Stimulated activated CD8-positive, alpha-beta memory T cell treated with anti-CD3 and anti-CD28 coated beads, Interleukin-12 subunit alpha, Interleukin-12 subunit beta, amount 100 ng/mL, for 1 hour (primary cell): ENCODE measurements around the gene FHIT.
"Not testable (repeated sequence)": the region's sequence is repeated elsewhere in the genome, so short reads cannot be mapped to it uniquely, and the experiment has no call there.

Experiments
- DNase-seq: peaks from one replicate; pipeline ENCODE4 v3.0.0-alpha.2; 2020; ENCODE audit warnings: low read depth

The FHIT gene

DNA sequence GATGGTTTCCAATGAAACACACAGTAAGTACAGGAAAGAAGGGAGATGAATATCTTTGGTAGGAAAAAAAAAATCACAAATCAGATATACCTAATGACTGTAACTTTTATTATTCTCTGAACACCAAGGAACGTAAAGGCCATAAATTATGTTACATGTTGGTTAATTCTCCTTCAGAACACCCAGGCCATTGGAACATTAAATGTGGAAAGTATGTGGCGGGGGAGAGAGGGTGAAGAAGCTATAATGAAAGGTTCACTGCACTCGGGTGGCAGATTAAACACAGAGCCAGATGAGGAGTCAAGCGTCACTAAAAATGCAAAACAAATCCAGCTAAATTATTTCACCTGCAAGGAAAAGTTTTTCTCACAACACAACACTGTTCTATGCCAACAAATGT, 193.8 kb downstream of the FHIT start:
- DNase-seq: no peak

DNA sequence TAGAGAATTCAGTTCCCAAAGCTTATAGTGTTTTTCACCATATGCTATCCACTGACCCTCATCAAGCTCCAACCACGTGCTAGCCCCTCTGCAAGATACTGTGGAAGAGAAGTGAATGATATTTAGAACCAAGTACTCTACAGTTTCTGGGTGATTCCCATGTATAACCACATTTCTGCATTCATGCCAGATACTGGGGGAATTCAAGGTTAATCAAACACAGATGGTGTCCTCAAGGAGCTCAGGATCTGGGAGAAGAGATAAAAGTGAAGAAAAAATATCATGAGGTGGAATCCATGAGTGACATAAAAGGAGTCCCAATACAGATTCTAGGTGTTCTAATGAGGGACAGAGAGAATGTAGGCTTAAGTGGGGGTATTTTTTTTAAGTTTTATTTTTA, 195.8 kb downstream of the FHIT start:
- DNase-seq: no peak

- DNase-seq: no peak
Measured at GRCh38 chr3:61053781-61054496, 197.3 kb downstream of the FHIT start.

- no peak for DNase-seq
Measured at GRCh38 chr3:61052851-61053250, 198.4 kb downstream of the FHIT start.

- DNase-seq: no peak
Measured at GRCh38 chr3:61051666-61052065, 199.6 kb downstream of the FHIT start.

DNA sequence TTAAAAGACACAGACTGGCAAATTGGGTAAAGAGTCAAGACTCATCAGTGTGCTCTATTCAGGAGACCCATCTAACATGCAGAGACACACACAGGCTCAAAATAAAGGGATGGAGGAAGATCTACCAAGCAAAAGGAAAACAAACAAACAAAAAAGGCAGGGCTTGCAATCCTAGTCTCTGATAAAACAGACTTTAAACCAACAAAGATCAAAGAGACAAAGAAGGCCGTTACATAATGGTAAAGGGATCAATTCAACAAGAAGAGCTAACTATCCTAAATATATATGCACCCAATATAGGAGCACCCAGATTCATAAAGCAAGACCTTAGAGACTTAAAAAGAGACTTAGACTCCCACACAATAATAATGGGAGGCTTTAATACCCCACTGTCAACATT, 206.1 kb downstream of the FHIT start:
- not testable (repeated sequence) for DNase-seq

DNA sequence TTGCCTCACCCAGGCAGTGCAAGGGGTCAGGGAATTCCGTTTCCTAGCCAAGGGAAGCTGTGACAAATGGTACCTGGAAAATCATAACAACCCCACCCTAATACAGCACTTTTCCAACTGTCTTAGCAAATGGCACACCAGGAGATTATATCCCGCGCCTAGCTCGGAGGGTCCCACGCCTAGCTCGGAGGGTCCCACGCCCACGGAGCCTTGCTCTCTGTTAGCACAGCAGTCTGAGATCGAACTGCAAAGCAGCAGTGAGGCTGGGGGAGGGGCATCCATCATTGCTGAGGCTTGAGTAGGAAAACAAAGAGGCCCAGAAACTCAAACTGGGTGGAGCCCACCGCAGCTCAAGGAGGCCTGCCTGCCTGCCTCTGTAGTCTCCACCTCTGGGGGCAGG, 208.1 kb downstream of the FHIT start:
- no peak for DNase-seq

- no peak for DNase-seq
Measured at GRCh38 chr3:61040618-61041017, 210.6 kb downstream of the FHIT start.

GRCh38 chr3:61035573-61035972, 215.7 kb downstream of the FHIT start:
- no peak for DNase-seq

DNA sequence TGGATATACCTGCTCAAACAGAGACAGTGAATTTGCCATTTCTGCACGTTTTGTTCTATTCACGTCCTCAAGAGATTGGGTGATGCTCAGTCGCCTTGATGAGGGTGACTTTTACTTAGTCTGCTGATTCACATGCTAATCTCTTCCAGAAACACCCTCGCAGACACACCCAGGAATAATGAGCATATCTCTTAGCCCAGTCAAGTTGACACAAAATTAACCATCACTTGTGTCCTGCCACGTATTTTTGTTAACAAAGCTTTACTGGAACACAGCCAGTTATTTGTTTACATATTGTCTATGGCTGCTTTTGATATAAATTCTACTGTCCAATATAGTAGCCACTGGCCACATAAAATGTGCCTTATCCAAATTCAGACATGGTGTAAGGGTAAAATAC, 218.3 kb downstream of the FHIT start:
- no peak for DNase-seq

DNA sequence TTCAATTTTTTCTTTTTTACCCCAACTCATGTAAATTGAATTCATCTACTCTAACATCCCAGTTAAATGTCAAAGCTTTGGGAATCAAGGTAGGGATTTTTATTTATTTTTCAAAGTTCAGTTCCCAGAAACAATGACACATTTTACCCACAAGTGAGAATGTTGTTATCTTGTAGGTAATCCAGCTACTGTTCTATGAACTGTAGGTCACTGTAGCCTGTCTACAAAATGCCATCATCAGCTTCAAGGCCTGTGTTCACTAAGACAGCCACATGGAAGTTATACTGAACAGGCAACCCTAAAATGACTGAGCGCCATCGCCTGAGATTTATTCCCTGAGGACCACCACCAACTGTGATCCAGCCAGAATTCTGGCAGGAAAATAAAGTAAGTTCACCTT, 219.7 kb downstream of the FHIT start:
- no peak for DNase-seq

DNA sequence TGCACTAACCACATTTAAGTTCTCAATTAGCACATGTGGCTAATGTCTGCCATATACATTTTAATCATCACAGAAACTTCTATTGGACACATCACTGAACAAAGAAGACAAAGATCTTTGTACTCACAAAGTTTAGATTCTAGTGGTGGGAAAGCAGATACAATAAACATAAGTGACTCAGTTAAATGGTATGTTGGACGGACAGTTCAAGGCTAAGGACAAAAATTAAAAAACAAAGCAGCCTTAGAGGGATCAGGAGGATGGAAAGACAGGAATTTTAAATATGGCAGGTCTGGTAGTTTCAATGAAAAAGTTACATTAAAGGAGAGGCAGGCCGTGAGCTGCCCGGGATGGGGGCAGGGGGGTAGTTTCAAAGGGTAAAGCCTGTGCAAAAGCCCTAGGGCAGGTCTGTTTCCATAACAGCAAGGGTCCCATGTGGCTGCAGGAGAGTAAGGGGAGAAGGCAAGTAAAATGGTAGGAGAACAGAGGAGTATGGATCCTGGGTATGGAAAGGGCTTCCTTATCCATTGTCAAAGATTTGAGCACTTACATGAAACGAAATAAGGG, 220.7 kb downstream of the FHIT start:
- DNase-seq: no peak

GRCh38 chr3:61029194-61029593, 222.1 kb downstream of the FHIT start:
- DNase-seq: no peak

- DNase-seq: no peak
Measured at GRCh38 chr3:61018807-61019206, 232.4 kb downstream of the FHIT start.

GRCh38 chr3:61017028-61017427, 234.2 kb downstream of the FHIT start:
- DNase-seq: not testable (repeated sequence)

DNA sequence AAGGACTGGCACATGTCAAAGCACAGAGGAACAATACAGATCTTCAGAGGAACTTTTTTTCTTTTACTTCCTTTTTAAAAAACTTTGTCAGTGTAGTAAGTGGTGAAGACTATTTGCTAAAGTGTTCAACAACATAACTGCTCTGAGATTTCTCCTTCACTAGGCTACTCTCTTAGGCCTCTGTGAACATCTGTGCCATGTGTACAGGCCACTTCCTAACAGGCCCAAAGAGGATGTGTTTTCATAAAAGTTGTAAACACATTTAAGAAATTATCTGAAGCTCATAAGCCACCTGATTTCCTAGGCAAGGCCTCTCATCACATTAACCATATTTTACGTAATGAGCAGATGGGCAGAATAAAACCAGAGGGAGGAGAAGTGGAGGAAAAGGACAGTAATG, 235.4 kb downstream of the FHIT start:
- DNase-seq: no peak

DNA sequence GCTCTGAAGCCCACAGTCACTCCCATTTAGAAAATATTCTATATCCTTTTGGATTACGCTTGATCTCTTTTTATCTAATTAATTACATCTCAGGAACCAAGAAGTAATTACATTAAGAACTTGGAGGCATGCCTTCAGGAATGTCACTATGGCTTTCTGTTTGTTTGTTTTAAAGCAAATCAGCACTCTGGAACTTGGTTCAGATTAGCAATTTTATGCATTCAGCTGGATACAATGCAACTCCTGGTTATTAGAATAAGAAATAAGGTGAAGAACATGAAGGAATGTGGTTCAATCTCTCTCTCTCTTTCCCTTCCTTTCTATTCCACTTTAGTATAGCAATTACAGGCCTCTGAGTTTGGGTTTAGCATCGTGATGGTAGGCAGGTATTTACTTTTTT, 235.8 kb downstream of the FHIT start:
- DNase-seq: no peak

DNA sequence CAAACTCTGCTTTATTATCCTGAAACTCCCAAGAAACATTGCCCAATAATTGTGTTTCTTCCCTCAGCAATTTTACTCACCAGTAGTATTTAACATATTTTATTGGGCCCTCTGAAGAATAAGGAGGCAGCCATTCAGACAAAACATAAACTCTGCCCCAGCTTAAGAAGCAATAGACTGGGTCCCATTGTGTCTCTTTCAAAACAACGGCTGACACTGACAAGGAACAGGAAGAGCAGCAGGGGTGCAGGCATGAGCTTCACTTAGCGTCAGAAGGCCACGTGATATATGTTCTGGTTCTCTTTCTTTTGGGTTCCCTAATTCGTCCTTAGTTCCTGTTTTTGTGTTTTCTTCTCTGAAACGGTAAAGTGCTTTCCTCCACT, 242.3 kb downstream of the FHIT start:
- no peak for DNase-seq

GRCh38 chr3:61008153-61008997, 242.9 kb downstream of the FHIT start:
- no peak for DNase-seq

- DNase-seq: no peak
Measured at GRCh38 chr3:61005591-61005990, 245.7 kb downstream of the FHIT start.

- no peak for DNase-seq
Measured at GRCh38 chr3:60998858-60999257, 252.4 kb downstream of the FHIT start.

DNA sequence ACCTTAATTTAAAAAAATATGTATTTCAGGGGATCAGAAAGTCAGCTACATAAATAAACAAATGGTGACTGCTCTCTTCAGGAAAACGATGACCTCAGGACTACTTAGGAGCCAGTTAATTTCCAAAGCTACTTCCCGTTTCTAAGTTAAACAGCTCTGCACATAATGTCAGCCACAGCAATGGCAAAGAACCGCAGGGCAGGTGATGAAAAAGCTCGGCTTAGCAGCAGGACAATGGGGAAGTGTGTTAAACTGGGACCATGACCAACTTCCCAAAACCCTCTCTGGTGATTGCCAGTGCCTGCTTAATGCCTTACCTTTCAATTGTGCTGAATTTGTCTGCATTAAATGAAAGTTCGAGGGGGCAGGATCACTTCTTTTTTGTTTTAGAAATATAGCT, 258.9 kb downstream of the FHIT start:
- DNase-seq: no peak

GRCh38 chr3:60990442-60990730, 260.9 kb downstream of the FHIT start:
- DNase-seq: no peak
